Activated CD4-positive, alpha-beta T cell treated with anti-CD3 and anti-CD28 coated beads, Interleukin-2, amount 50 U/mL, for 16 hours (primary cell): ENCODE data around the gene IL34.
"Not testable (repeated sequence)": the region's sequence is repeated elsewhere in the genome, so short reads cannot be mapped to it uniquely, and the experiment has no call there.

ENCODE experiments used
- DNase-seq: peaks from one replicate; pipeline ENCODE4 v3.0.0-alpha.2; 2020

IL34 gene

GRCh38 chr16:70646260-70647241 lies at the start of gene IL34:
Gene IL34 (plus strand): TSS chr16:70646559. CDS start chr16:70646948, 389 bp downstream.
- no peak for DNase-seq

- no peak for DNase-seq
These were observed 49.1 kb upstream of the IL34 start for GRCh38 chr16:70597135-70597835.

GRCh38 chr16:70598937-70599503 lies 47.3 kb upstream of the IL34 start:
- DNase-seq: no peak

- DNase-seq: no peak
These were observed 45.6 kb upstream of the IL34 start for GRCh38 chr16:70600730-70601129.

- no peak for DNase-seq
These were observed 44.5 kb upstream of the IL34 start for GRCh38 chr16:70601576-70602575.

GRCh38 chr16:70602831-70603230 lies 43.5 kb upstream of the IL34 start:
- DNase-seq: no peak

GRCh38 chr16:70604407-70605282 lies 41.7 kb upstream of the IL34 start:
- no peak for DNase-seq

GRCh38 chr16:70605283-70605657 lies 41.1 kb upstream of the IL34 start:
- no peak for DNase-seq

- DNase-seq: no peak
These were observed 37.8 kb upstream of the IL34 start for GRCh38 chr16:70608521-70608920.

- DNase-seq: no peak
These were observed 35.8 kb upstream of the IL34 start for GRCh38 chr16:70610273-70611223.

GRCh38 chr16:70611224-70611598 lies 35.1 kb upstream of the IL34 start:
- no peak for DNase-seq

GRCh38 chr16:70611785-70612303 lies 34.5 kb upstream of the IL34 start:
- no peak for DNase-seq

- no peak for DNase-seq
These were observed 33.4 kb upstream of the IL34 start for GRCh38 chr16:70612931-70613330.

GRCh38 chr16:70614208-70614951 lies 32.0 kb upstream of the IL34 start:
- no peak for DNase-seq

GRCh38 chr16:70615945-70616344 lies 30.4 kb upstream of the IL34 start:
- DNase-seq: no peak

GRCh38 chr16:70621864-70622263 lies 24.5 kb upstream of the IL34 start:
- not testable (repeated sequence) for DNase-seq

- no peak for DNase-seq
These were observed 18.7 kb upstream of the IL34 start for GRCh38 chr16:70627696-70628095.

GRCh38 chr16:70630960-70631745 lies 15.2 kb upstream of the IL34 start:
- no peak for DNase-seq
